Measurements from ENCODE around the gene GHR. TPM values are rescaled to one million over a fixed set of nuclear protein-coding genes. Genes with fewer than 3 reads are reported as not detected.

The GHR gene
- total RNA-seq, 4 donors from 2014 or later = 2.0 to 6.0 (median 3.8) TPM

GRCh38 chr5:42400474-42400873 is 22.8 kb upstream of the GHR start:
- TF ChIP-seq, protein P1, sequence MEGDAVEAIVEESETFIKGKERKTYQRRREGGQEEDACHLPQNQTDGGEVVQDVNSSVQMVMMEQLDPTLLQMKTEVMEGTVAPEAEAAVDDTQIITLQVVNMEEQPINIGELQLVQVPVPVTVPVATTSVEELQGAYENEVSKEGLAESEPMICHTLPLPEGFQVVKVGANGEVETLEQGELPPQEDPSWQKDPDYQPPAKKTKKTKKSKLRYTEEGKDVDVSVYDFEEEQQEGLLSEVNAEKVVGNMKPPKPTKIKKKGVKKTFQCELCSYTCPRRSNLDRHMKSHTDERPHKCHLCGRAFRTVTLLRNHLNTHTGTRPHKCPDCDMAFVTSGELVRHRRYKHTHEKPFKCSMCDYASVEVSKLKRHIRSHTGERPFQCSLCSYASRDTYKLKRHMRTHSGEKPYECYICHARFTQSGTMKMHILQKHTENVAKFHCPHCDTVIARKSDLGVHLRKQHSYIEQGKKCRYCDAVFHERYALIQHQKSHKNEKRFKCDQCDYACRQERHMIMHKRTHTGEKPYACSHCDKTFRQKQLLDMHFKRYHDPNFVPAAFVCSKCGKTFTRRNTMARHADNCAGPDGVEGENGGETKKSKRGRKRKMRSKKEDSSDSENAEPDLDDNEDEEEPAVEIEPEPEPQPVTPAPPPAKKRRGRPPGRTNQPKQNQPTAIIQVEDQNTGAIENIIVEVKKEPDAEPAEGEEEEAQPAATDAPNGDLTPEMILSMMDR (IDR thresholded peaks at IDR 0.05) = no peak
- no peak for TF ChIP-seq POLR2A (IDR thresholded peaks at IDR 0.05)
- H3K27me3 ChIP-seq = no peaks in the 10 kb centered on the region
- intact Hi-C loops (cut with DNase I) = no loop called here
- no peak overlapping the region for H3K27ac ChIP-seq
- whole genome bisulfite sequencing, 2 donors = 79 to 90% methylated on average over 3 of the region's 3 CpGs
- peaks cover 0 to 15% (median 0%) of the 10 kb centered on the region in 3 donors for H3K4me1 ChIP-seq
- DNase-seq = no peak
- no peaks in the 10 kb centered on the region for H3K9me3 ChIP-seq
- H3K4me3 ChIP-seq = no peak overlapping the region
- H3K36me3 ChIP-seq = no peaks in the 10 kb centered on the region

- WGBS, 2 donors = 78 to 88% methylated on average over 2 of the region's 2 CpGs
- no peaks in the 10 kb centered on the region for H3K27me3 ChIP-seq
- DNase-seq = no peak
- peaks cover 0 to 15% (median 0%) of the 10 kb centered on the region in 3 donors for H3K4me1 ChIP-seq
- TF ChIP-seq, protein P1 (IDR thresholded peaks at IDR 0.05) = no peak
- no peak for TF ChIP-seq POLR2A (IDR thresholded peaks at IDR 0.05)
- H3K36me3 ChIP-seq = no peaks in the 10 kb centered on the region
- no peaks in the 10 kb centered on the region for H3K9me3 ChIP-seq
- intact Hi-C loops (cut with DNase I) = no loop called here
- H3K27ac ChIP-seq = no peak overlapping the region
- no peak overlapping the region for H3K4me3 ChIP-seq
Observed at GRCh38 chr5:42403236-42403635, 20.0 kb upstream of the GHR start.

DNA sequence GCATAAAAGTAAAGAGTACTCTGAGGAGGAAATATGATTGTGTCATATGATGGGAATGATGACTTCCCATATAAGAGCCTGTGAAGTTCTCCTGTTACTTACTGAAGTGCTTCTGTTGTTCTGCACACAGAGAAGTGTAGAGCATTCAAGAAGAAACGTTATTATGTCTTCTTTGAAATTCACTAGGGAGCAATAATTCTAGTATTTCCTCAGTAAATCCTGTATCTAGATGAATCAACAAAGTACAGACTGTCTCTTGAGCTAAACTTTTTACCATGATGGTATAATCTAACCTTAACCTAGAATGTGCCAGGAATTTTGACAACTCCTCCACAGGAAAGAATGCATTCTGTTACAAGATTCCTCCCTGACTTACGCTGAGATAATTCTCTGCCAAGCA is 18.9 kb upstream of the GHR start:
- H3K27me3 ChIP-seq = no peaks in the 10 kb centered on the region
- WGBS, 2 donors = 18 to 28% methylated on average over 2 of the region's 2 CpGs
- peaks cover 0 to 15% (median 0%) of the 10 kb centered on the region in 3 donors for H3K4me1 ChIP-seq
- no peaks in the 10 kb centered on the region for H3K9me3 ChIP-seq
- no peak for DNase-seq
- H3K36me3 ChIP-seq = no peaks in the 10 kb centered on the region
- no peak overlapping the region for H3K27ac ChIP-seq
- H3K4me3 ChIP-seq = no peak overlapping the region
- no peak for TF ChIP-seq POLR2A (IDR thresholded peaks at IDR 0.05)
- TF ChIP-seq, protein P1 (IDR thresholded peaks at IDR 0.05) = no peak
- intact Hi-C loops (cut with DNase I) = no loop called here

DNA sequence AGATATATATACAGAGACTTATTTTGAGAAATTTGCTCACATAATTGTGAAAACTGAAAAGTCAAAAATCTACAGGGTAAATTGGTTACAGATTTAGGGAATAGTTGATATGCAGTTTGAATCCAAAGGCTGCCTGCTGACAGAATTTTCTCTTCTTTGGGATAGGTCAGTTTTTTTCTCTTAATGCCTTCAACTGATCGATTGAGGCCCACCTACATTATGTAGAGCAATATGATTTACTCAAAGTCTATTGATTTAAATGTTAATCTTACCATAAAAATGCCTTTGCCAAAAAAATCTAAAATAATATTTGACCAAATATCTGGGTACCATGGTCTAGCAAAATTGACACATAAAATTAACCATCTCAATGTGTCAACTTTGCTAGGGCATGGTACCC is 3.9 kb upstream of the GHR start:
- no peaks in the 10 kb centered on the region for H3K9me3 ChIP-seq
- no peak for TF ChIP-seq POLR2A (IDR thresholded peaks at IDR 0.05)
- TF ChIP-seq, protein P1 (IDR thresholded peaks at IDR 0.05) = no peak
- H3K27ac ChIP-seq = no peak overlapping the region
- no peak for DNase-seq
- 71 to 80% methylated on average over 1 of the region's 1 CpG for WGBS, 2 donors
- intact Hi-C loops (cut with DNase I) = no loop called here
- H3K4me3 ChIP-seq = no peak overlapping the region
- peaks cover 0 to 10% (median 5%) of the 10 kb centered on the region in 3 donors for H3K4me1 ChIP-seq
- no peaks in the 10 kb centered on the region for H3K27me3 ChIP-seq
- H3K36me3 ChIP-seq = no peaks in the 10 kb centered on the region

- Histone ChIP-seq H3K27ac (peak overlapping the region; percentile 78 to 91 (median 86)), H3K4me3 (peak overlapping the region; percentile 60 to 82 (median 73)), H3K4me1 (peaks cover 0 to 31% (median 12%) of the 10 kb centered on the region in 3 donors), H3K9me3 (no peaks in the 10 kb centered on the region), H3K27me3 (peaks cover 0 to 5% (median 0%) of the 10 kb centered on the region in 4 donors), H3K36me3 (no peaks in the 10 kb centered on the region)
- 24 to 27% methylated on average over 7 of the region's 7 CpGs for WGBS, 2 donors
- intact Hi-C loops (cut with DNase I) = no loop called here
- no peak for DNase-seq
- TF ChIP-seq POLR2A (IDR thresholded peaks at IDR 0.05) = no peak
- TF ChIP-seq, protein P1 (IDR thresholded peaks at IDR 0.05) = no peak
Observed at GRCh38 chr5:42422656-42423280, 471 bp upstream of the GHR start.
